HG03442 (cell line): Measurements from ENCODE around the gene GALC.
"Not testable (repeated sequence)": the region's sequence is repeated elsewhere in the genome, so short reads cannot be mapped to it uniquely, and the experiment has no call there.

Experiments
- ATAC-seq: cut with Tn5 transposase; IDR thresholded peaks from one replicate; pipeline ENCODE4 v1.9.1; 2021; ENCODE audit warnings: mild to moderate bottlenecking, moderate library complexity; ENCODE audit not compliant: unreplicated experiment

The GALC gene

DNA sequence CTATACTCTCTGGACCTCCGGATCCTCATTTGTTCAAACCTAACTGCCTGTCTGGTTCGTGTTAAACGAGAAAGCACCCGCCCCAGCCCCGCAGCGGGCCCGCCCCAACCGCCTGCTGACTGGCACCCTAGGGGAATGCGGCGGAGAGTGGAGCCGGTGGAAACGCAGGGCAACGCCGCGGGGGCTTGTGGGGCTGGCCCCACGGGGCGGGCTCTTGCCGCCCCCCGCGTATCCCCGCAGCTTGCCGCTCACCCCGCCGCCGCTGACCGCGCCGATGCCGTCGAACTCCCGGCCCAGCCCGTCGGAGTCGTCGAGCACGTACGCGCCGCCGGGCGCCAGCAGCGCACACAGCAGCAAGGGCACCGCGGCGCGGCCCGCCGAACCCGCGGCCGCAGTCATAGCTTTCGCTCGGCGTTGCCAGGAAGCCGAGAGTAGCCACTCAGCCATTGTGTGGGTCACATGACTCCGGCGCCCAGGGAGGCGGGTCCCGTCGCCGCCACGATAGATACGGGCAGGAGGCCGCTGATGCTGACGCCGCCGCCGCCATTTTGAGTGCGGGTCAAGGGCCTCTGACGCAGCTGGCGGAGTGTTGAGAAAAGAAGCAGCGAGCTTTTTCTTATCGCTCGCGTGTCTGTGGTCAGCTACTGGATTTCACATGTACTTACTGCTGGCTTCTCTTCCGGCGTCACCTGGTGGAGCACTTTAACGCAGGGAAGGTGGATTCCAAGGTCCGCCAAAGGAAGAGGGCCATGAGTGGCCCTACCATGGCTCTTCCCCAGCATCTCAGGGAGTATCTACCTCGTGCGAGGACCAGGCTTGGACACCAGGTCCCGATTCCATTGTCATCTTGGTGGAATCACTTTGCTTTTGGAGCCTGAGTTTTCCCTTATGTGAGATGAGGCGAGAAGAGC is at the start of gene GALC:
GALC (minus strand) TSS at position 465 of the 911 bp plus-strand sequence; CDS start at position 447, 18 bp downstream.
- ATAC-seq: peak; percentile 84

DNA sequence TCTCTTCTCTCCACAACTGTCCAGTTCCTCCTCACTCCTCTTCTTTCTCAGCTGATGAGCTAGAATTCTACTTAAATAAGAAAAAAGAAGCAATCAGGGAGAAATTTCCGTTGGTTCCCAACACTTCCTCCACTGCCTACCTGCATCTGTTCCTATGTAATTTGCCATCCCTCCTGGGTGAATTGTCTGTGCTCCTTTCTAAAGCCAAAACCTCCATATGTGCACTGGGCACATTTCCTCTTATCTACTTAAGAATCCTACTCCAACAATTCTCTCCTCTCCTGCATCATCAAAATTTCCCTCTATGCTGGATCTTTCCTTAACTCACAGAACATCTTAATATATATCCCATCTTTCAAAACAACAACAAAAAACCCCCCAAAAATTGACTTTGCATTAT is 47.2 kb upstream of the GALC start:
- no peak for ATAC-seq

DNA sequence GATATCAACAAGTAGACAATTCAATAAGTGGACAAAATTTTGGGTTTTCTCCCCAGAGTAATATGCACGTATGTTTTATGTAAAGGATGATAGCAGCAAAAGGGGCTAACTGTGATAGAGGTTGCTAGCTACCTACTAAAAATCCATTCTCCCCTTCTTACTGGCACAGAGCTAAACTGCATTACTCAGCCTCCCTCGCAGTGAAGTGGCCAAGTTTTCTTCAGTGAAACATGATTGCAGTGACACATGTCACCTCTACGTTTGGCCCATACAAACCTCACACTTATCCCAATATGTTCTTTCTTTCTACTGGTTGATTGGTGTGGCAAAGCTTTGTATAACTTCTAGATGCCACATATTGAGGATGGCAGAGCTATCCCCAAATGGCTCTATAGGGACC is 46.2 kb upstream of the GALC start:
- no peak for ATAC-seq

DNA sequence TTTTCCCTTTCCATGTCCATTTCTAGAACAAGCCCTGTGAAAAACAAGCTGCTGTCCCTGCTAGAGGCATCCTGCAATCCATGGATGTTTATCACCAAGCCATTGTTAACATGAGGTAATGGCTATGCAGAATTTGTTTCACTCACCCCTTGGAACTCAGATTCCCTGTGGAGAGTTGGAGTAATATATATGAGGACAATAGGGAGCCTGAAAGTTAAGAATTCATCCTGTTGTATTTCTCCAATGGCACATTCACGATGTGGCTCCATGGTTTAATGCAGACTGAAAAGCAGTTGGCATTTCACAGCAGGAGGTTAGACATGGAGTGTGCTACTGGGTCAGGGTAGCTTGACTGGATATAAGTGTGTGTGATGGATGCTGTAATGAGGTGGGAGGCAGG is 44.3 kb upstream of the GALC start:
- ATAC-seq: no peak

DNA sequence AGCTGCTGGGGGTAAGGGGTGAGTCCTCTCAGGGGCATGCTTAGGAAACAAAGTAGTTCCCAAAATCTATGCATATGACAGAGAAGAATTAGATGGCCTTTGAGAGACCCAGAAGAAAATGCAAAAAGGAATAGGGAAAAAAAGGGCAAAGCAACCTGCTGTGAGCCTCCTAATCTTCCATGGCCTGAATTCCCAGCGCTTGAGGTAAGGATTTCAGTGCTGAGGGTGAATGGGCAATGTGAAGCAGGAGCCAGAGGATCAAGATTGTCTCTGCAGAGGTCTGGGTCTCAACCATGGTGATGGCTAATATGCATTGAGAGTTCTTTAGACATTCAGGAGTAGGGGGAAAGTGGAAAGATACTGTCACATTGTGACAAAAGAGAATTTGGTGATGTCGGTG is 43.4 kb upstream of the GALC start:
- ATAC-seq: no peak

DNA sequence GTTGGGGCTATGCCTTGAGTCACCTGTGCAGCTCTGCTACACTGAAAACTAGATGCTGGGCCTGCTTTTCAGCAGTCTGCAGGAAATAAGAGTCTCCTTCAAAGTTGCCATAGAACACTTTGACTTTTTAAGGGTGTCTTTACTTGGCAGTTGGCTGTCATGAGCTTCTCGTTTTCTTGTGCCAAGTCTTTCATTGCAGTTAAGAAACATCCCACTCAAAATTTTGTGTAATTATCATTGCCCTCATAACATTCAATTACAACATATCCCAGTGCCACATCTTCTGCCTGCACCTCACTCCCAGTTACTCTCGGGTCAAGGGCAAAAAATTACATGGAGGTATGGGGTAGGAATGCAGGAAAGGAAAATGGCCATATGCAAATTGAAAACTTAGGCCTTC is 41.1 kb upstream of the GALC start:
- no peak for ATAC-seq

DNA sequence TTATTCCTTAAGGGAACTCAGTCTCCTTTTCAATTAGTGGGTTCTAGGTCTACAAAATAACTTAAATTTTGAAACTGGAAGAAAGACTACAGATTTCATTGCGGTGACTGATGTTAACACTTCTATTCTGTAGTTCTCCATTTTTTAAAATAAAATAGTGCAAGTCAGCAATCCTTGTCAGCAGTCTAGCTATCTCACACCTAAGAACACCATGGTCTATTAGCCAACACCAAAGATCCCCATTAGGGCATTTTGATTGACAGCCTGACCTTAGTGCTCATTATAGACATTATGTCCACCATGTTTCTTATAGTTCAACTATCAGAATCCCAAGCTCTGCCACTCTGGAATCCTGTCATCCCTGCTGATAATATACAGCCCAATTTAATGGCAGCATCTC is 39.4 kb upstream of the GALC start:
- ATAC-seq: no peak

DNA sequence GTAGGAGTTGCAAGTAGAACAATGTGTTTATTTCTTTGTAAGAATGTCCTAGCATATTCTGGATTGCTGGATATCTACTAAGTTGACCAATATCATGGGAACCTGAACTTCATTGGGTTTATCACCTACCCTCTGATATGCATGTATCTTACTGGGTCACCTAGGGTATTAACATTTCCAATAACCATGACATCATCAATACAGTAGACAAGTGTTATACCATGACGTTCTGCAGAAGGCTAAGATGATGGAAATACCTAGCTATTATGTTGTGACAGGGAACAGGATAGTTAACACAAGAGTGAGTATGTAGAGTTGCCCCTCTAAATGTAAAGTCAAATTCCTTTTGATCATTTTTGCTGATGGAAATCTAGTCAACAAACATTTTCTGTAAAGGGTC is 37.9 kb upstream of the GALC start:
- ATAC-seq: no peak

DNA sequence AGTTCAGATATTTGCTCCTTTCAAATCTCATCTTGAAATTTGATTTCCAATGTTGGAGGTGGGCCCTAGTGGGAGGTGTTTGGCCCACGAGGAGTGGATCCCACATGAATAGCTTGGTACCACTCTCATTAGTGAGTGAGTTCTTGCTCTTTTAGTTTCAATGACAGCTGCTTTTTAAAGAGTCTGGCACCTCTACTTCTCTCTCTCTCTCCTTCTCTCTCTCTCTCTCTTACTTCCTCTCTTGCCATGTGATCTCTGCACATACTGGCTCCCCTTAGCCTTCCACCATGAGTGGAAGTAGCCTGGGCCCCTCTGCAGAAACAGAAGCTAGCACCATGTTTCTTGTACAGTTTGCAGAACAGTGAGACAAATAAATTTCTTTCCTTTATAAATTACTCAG is 37.1 kb upstream of the GALC start:
- no peak for ATAC-seq

DNA sequence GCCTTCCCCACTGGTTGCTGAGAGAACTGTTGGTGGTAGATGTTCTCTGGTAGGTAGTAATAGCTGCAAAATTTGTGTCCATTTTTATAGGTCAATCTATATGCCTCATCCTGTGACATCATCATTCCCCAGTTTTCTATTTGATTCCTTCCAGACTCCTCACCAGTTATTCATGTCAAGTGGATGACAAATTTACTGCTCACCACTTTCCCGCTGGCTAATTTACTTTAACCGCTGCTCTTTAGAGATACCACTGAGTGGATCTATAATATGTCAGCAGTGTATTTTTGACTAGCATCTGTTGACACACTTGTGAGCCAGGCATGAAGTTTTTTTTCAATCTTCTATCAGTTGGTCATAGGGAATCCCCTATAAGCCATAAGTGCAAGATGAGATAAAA is 36.5 kb upstream of the GALC start:
- ATAC-seq: no peak

DNA sequence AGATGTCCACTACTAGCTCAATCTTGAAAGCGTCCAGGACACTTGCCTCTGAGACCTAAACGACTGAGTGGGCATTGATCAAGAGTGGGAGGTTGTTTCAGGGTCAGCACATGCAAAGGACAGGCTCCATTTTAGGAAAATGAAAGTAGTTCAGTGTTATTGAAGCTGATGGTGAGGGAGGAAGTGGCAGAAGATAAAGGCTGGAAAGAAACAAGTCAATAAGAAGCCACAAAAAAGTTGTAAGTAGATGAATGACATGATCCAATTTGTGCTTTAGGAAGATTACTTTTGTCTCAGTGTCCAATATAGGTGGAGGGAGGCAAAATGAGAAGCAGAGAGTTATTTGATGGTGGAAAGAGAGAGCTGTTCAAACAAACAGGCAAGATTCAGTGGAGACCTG is 33.9 kb upstream of the GALC start:
- ATAC-seq: peak; percentile 35

DNA sequence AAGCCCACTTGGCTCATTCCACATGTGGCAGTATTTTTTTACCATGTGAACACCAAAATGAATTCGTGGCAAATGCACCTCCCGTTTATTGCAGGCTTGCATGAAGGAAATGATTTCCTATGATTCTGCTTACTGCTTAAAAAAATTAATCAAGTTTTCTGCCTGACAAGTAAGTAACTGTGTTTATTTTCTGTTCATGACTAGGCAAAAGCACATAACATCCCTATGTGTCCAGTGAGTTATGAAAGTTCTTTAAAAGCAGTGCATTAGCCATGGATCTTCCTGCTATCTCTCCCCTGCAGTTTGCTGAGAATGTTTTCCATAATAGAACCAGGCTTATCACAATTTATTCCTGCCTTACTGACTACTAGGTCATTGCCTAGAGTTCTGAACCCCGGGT is 32.3 kb upstream of the GALC start:
- no peak for ATAC-seq

DNA sequence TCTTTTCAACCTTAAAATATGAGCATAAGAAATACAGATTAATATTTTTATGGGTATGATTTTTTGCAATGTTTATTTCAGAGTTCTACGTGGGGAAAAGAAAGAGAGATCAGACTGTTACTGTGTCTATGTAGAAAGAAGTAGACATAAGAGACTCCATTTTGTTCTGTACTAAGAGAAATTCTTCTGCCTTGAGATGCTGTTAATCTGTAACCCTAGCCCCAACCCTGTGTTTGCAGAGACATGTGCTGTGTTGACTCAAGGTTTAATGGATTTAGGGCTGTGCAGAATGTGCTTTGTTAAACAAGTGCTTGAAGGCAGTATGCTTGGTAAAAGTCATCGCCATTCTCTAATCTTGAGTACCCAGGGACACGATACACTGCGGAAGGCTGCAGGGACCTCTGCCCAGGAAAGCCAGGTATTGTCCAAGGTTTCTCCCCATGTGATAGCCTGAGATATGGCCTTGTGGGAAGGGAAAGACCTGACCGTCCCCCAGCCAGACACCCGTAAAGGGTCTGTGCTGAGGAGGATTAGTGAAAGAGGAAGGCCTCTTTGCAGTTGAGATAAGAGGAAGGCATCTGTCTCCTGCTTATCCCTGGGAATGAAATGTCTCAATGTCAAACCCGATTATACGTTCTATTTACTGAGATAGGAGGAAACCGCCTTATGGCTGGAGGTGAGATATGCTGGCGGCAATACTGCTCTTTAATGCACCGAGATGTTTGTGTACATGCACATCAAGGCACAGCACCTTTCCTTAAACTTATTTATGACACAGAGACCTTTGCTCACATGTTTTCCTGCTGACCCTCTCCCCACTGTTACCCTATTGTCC is 31.5 kb upstream of the GALC start:
- ATAC-seq: not testable (repeated sequence)

DNA sequence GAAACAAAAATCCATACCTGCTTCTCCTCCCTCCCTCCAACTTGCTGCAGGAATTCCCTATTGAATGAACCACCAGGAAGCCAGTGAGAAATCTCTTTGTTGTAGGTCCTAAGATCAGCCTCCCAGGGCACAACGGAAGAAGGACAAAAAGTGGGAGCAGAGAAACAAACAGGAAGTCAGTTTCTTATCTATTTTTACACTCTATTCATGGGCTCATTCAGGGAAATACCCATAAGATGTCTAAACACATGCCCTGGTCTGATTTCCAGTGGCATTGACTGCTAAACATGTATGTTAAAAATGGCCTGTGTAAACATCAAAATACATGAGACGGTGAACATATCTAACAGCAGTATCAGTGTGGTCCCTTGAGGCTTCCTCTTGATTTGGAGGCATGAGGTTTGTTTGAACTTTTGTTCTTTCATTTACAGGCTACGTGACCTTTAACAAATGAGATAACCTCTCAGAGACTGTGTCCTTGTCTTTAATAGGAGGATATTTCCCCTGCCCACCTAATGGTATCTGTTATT is 30.7 kb upstream of the GALC start:
- no peak for ATAC-seq

DNA sequence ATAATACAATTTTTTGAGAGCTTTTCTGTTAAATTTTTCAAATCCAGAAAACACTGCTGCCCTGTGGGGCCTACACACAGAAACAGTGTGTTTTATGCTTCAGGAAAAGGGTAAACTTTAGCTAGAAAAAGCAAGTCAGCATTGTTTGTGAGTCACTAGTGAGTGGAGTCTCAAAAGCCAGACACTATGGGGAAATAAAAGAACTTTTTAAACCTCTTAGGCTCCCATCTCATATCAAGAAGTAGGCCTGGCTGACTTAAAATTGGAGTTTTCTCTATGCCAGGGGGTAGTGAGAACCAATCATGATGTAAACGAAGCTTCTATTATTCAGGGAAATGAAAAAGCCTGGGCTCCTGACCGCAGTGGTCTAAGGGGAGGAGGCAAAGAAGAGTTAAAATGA is 24.6 kb upstream of the GALC start:
- ATAC-seq: no peak

DNA sequence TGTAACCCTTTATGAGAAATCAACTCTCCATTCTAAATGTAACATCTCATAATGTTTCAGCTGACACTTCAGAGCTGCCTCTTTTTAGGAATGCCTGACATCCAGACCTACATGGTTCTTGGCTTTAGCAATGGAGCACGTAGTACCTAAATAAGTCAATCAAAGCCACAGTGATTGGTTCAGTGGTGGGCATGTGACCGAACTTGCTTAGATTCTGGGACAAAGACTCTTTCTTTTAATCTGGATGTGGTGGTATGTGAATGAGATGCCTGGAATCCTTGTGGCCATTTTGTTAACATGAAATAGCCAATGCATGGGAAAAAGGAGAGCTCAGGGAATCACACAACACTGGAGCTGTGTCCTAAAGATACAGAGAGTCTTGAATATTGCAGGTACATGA is 23.8 kb upstream of the GALC start:
- no peak for ATAC-seq

DNA sequence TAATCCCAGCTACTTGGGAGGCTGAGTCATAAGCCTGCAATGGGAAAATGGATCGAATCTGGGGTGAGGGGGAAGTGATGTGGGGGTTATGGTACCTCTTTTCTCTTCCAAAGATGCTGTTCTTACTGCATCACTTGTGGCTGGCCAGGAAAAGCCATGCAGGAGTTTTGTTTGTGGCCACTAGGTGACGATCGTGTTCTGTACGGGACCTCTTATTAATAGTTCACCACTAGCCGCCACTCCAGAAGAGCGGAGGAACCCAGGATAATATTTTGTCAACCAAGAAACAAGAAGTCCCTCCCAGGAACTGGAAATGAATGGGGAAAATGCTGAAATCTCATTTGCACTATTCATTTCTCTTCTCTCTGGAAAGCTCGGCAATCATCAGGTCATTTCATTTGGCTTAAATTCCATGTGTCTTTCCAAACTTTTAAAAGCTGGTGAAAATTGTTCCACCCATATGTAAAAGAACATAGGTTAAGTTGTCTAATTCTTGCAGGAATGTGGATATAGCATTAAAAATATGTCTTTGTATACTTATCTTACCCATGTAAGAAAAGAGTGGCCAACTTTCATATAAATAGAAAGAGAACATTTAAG is 20.9 kb upstream of the GALC start:
- peak; percentile 86 for ATAC-seq

DNA sequence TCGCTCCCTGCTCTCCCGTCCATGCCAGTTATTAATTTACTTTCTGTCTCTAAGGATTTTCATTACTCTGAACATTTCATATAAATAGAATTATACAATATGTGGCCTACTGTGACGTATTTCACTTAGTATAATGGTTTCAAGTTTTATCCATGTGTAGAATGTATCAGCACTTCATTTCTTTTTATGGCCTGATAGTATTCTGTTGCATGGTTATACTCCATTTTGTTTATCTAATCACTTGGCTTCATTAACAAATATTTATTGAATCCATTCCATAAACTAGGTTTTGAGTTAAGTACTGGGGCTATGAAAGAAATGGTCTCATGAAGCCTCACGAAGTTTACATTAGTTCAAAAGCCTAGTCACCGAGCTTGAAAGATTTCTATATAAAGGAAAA is 19.5 kb upstream of the GALC start:
- no peak for ATAC-seq

DNA sequence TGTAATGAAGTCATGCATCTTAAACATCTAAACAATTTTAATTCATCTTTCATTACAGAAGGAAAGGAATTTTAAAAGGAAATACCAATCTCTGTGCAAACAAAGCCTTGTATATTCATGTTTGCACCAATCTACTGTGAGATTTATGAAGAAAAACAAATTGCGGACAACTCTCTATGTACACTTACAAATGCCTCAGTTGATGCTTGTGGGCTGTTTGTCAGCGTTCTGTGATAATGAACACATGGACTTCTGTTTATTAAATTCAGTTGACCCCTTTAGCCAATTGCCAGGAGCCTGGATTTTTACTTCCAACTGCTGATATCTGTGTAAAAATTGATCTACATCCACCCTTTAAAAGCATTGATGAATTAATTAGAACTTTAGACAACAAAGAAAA is 17.3 kb upstream of the GALC start:
- no peak for ATAC-seq

DNA sequence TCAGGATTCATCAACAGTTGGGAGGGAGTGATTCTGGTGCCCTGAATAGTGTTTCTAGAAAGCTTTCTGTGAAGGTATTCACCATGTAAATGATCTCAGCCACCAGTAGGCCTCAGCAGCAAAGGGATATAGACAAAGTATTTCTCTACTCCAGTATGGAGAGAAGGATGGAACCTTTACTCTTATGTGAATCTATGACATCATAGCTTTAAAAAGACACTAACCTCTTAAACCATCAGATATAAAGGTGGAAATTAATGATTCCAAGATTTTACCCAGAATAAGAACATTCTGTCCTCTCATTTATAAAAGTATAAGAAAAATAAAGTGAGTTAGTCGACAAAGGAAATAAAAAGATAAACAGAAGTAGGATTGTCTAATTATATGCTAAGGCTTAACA is 16.5 kb upstream of the GALC start:
- ATAC-seq: no peak

DNA sequence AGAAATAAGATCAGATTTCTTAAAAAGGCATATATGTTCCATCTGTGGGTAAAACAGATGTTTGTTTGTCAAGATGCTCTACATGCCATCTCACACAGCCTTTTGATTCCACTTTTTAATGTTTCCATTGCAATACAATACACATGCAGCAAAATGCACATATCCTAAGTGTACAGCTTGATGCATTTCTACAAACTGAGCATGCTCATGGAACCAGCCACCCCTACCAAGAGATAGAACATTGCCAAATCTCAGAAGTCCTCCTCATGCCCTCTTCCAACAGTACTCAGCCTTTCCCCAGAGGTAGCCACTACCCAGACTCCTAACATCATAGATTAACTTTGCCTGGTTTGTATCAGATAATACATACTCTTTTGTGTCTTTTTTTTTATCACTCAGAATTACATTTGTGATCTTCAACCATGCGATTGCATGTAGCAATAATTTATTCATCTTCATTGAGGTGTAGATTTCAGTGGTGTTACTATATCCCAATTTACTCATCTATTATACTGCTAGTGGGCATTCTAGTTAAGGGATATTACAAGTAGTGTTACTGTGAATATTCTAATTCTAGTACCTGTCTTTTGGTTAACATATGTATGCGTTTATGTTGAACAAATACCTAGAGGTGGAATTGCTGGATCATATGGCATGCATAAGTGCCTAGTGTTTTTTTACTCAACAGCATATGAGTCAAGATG is 15.2 kb upstream of the GALC start:
- no peak for ATAC-seq
